HG02938 (cell line): Measurements from ENCODE around the gene THSD4.
"Not testable (repeated sequence)": the region's sequence is repeated elsewhere in the genome, so short reads cannot be mapped to it uniquely, and the experiment has no call there.

ENCODE experiments used
- ATAC-seq: cut with Tn5 transposase; IDR thresholded peaks from one replicate; pipeline ENCODE4 v1.9.1; 2021; ENCODE audit warnings: mild to moderate bottlenecking, moderate library complexity; ENCODE audit not compliant: unreplicated experiment

THSD4 gene

GRCh38 chr15:71118881-71119632 is 3.8 kb downstream of the THSD4 start:
- ATAC-seq, result no peak

GRCh38 chr15:71120428-71120944 is 5.2 kb downstream of the THSD4 start:
- no peak for ATAC-seq

- ATAC-seq, result no peak
Observed at GRCh38 chr15:71121442-71121841, 6.2 kb downstream of the THSD4 start.

- ATAC-seq, result no peak
Observed at GRCh38 chr15:71124937-71125790, 9.9 kb downstream of the THSD4 start.

- ATAC-seq, result no peak
Observed at GRCh38 chr15:71125831-71126450, 10.7 kb downstream of the THSD4 start.

- no peak for ATAC-seq
Observed at GRCh38 chr15:71127083-71127482, 11.8 kb downstream of the THSD4 start.

- not testable (repeated sequence) for ATAC-seq
Observed at GRCh38 chr15:71128159-71128558, 12.9 kb downstream of the THSD4 start.

- no peak for ATAC-seq
Observed at GRCh38 chr15:71128939-71129562, 13.8 kb downstream of the THSD4 start.

GRCh38 chr15:71129669-71130068 is 14.4 kb downstream of the THSD4 start:
- no peak for ATAC-seq

GRCh38 chr15:71131601-71132362 is 16.5 kb downstream of the THSD4 start:
- ATAC-seq, result no peak

GRCh38 chr15:71133747-71134472 is 18.6 kb downstream of the THSD4 start:
- no peak for ATAC-seq

GRCh38 chr15:71136159-71136783 is 21.0 kb downstream of the THSD4 start:
- ATAC-seq, result no peak

- ATAC-seq, result no peak
Observed at GRCh38 chr15:71136793-71137518, 21.7 kb downstream of the THSD4 start.

GRCh38 chr15:71138473-71138872 is 23.2 kb downstream of the THSD4 start:
- no peak for ATAC-seq

GRCh38 chr15:71139241-71139640 is 24.0 kb downstream of the THSD4 start:
- ATAC-seq, result no peak

- ATAC-seq, result no peak
Observed at GRCh38 chr15:71141572-71141971, 26.3 kb downstream of the THSD4 start.

GRCh38 chr15:71142780-71143179 is 27.5 kb downstream of the THSD4 start:
- ATAC-seq, result no peak
